GM23338 (cell line): Measurements from ENCODE around the gene APBA2. TPM values are rescaled to one million over a fixed set of nuclear protein-coding genes. Genes with fewer than 3 reads are reported as not detected.

Experiments used
- ATAC-seq: fragments of 200-7000 bp; cut with Tn5 transposase; 3 replicates; pipeline ENCODE4 v1.9.1; 2020
- DNase-seq: peaks from one replicate; pipeline ENCODE4 v3.0.0-alpha.2; 2015; ENCODE audit warnings: low spot score
- H2AFZ ChIP-seq: fragments of 200-600 bp; sonication (generic); 2 replicates; pipeline ENCODE4 v1.8.0; 2016; ENCODE audit warnings: antibody characterized with exemption, mild to moderate bottlenecking, moderate library complexity
- H3F3A ChIP-seq: fragments of 200-600 bp; sonication (generic); replicated peaks from 2 replicates; pipeline ENCODE4 v1.8.0; 2017; ENCODE audit warnings: antibody characterized with exemption, mixed run types, low read depth
- H3K27ac ChIP-seq: fragments of 200-600 bp; sonication (generic); 2 replicates; pipeline ENCODE4 v1.6.1; 2016; ENCODE audit warnings: low read depth
- H3K27me3 ChIP-seq: fragments of 200-600 bp; sonication (generic); 2 replicates; pipeline ENCODE4 v1.8.0; 2016; ENCODE audit warnings: mild to moderate bottlenecking, mixed run types, moderate library complexity; ENCODE audit not compliant: insufficient read depth
- H3K36me3 ChIP-seq: fragments of 200-600 bp; sonication (generic); 2 replicates; pipeline ENCODE4 v1.8.0; 2016; ENCODE audit warnings: mild to moderate bottlenecking; ENCODE audit not compliant: insufficient read depth
- H3K4me1 ChIP-seq: fragments of 200-600 bp; sonication (generic); 2 replicates; pipeline ENCODE4 v1.8.0; 2016; ENCODE audit warnings: mild to moderate bottlenecking, moderate library complexity; ENCODE audit not compliant: insufficient read depth
- H3K4me2 ChIP-seq: fragments of 200-600 bp; sonication (generic); 2 replicates; pipeline ENCODE4 v1.7.1; 2017; ENCODE audit warnings: mixed run types
- H3K4me3 ChIP-seq: fragments of 200-600 bp; sonication (generic); 2 replicates; pipeline ENCODE4 v1.6.1; 2016; ENCODE audit warnings: mixed run types
- H3K79me2 ChIP-seq: fragments of 200-600 bp; sonication (generic); replicated peaks from 2 replicates; pipeline ENCODE4 v1.8.0; 2017; ENCODE audit warnings: mild to moderate bottlenecking; ENCODE audit not compliant: insufficient read depth
- H3K9me2 ChIP-seq: fragments of 200-600 bp; sonication (generic); 2 replicates; pipeline ENCODE4 v1.8.0; 2017; ENCODE audit not compliant: insufficient read depth
- H4K20me1 ChIP-seq: fragments of 200-600 bp; sonication (generic); replicated peaks from 2 replicates; pipeline ENCODE4 v1.8.0; 2017; ENCODE audit warnings: mild to moderate bottlenecking; ENCODE audit not compliant: insufficient read depth
- H3K27ac Mint-ChIP-seq: 2 replicates; pipeline ENCODE4 v1.8.0; 2020; ENCODE audit warnings: inconsistent platforms, mild to moderate bottlenecking, moderate library complexity, mixed read lengths
- H3K27me3 Mint-ChIP-seq: 3 replicates; pipeline ENCODE4 v1.8.0; 2022; ENCODE audit warnings: low read depth, mild to moderate bottlenecking, moderate library complexity, mixed read lengths, inconsistent platforms; ENCODE audit not compliant: insufficient read depth, poor library complexity
- H3K36me3 Mint-ChIP-seq: 3 replicates; pipeline ENCODE4 v1.8.0; 2021; ENCODE audit warnings: low read depth, mild to moderate bottlenecking, inconsistent platforms, moderate library complexity, mixed read lengths
- H3K4me1 Mint-ChIP-seq: 3 replicates; pipeline ENCODE4 v1.8.0; 2020; ENCODE audit warnings: mild to moderate bottlenecking, inconsistent platforms, mixed read lengths
- H3K4me3 Mint-ChIP-seq: 3 replicates; pipeline ENCODE4 v1.8.0; 2021; ENCODE audit warnings: moderate library complexity, mild to moderate bottlenecking, inconsistent platforms, mixed read lengths
- H3K9me3 Mint-ChIP-seq: 3 replicates; pipeline ENCODE4 v1.8.0; 2020; ENCODE audit warnings: moderate library complexity, mild to moderate bottlenecking, inconsistent platforms, mixed read lengths
- CREB1 ChIP-seq: fragments of 250-450 bp; sonication (Bioruptor Pico); IDR thresholded peaks from 2 replicates; pipeline ENCODE4 v1.5.0; 2020; ENCODE audit warnings: low read depth, mild to moderate bottlenecking, moderate library complexity
- EZH2phosphoT487 ChIP-seq: fragments of 200-600 bp; sonication (generic); IDR thresholded peaks from one replicate; pipeline ENCODE4 v1.8.1; 2018; ENCODE audit warnings: antibody characterized with exemption; ENCODE audit not compliant: unreplicated experiment
- POLR2AphosphoS5 ChIP-seq: IDR thresholded peaks from 2 replicates; pipeline ENCODE4 v1.6.1; 2016; ENCODE audit warnings: antibody characterized with exemption, low read depth
- ZNF462 ChIP-seq: fragments of 250-450 bp; sonication (Bioruptor Pico); IDR thresholded peaks from 2 replicates; pipeline ENCODE4 v1.5.0; 2020; ENCODE audit warnings: mild to moderate bottlenecking, moderate library complexity
- polyA plus RNA-seq: library from polyadenylated mRNA; unstranded; fragments of >200 nt; fragmentation: Nextera tagmentation; extraction: Ambion mirVana; gene quantifications from 2 replicates; pipeline ENCODE4 v1.2.1, GENCODE V29; 2016
- total RNA-seq: library from RNA; depleted of rRNA; stranded (reverse); fragments of >200 nt; shearing (Covaris generic); gene quantifications from 2 replicates; pipeline ENCODE4 v1.2.3, GENCODE V29; 2014
- TF ChIP-seq, protein P1 (sequence below), 2 experiments: fragments of 200-600 bp in 1 of 2; sonication (generic) in 1 of 2; conservative IDR thresholded peaks; 2 replicates each; pipeline versions ENCODE4 v1.5.1 to v1.6.1; 2016 to 2017; ENCODE audit warnings: antibody characterized with exemption in 2 of 2, low read depth in 2 of 2, mild to moderate bottlenecking in 2 of 2, moderate library complexity in 1 of 2
- TF ChIP-seq, protein P2 (sequence below): IDR thresholded peaks from 2 replicates; pipeline ENCODE4 v1.6.1; 2016; ENCODE audit warnings: antibody characterized with exemption
- TF ChIP-seq, protein P3 (sequence below): IDR thresholded peaks from one replicate; pipeline ENCODE4 v1.6.1; 2018; ENCODE audit warnings: antibody characterized with exemption; ENCODE audit not compliant: unreplicated experiment

APBA2 gene
- total and polyA plus RNA-seq, 2 experiments from 2014 or later, result 5.9 to 24.7 TPM

- TF ChIP-seq, protein P1, sequence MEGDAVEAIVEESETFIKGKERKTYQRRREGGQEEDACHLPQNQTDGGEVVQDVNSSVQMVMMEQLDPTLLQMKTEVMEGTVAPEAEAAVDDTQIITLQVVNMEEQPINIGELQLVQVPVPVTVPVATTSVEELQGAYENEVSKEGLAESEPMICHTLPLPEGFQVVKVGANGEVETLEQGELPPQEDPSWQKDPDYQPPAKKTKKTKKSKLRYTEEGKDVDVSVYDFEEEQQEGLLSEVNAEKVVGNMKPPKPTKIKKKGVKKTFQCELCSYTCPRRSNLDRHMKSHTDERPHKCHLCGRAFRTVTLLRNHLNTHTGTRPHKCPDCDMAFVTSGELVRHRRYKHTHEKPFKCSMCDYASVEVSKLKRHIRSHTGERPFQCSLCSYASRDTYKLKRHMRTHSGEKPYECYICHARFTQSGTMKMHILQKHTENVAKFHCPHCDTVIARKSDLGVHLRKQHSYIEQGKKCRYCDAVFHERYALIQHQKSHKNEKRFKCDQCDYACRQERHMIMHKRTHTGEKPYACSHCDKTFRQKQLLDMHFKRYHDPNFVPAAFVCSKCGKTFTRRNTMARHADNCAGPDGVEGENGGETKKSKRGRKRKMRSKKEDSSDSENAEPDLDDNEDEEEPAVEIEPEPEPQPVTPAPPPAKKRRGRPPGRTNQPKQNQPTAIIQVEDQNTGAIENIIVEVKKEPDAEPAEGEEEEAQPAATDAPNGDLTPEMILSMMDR (conservative IDR thresholded peaks at IDR 0.05; ENCODE audit: low read depth in 2 of 2), result no peak
- TF ChIP-seq POLR2AphosphoS5, result no peak
- TF ChIP-seq, protein P2, sequence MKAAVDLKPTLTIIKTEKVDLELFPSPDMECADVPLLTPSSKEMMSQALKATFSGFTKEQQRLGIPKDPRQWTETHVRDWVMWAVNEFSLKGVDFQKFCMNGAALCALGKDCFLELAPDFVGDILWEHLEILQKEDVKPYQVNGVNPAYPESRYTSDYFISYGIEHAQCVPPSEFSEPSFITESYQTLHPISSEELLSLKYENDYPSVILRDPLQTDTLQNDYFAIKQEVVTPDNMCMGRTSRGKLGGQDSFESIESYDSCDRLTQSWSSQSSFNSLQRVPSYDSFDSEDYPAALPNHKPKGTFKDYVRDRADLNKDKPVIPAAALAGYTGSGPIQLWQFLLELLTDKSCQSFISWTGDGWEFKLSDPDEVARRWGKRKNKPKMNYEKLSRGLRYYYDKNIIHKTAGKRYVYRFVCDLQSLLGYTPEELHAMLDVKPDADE, result no peak
- TF ChIP-seq, protein P3, sequence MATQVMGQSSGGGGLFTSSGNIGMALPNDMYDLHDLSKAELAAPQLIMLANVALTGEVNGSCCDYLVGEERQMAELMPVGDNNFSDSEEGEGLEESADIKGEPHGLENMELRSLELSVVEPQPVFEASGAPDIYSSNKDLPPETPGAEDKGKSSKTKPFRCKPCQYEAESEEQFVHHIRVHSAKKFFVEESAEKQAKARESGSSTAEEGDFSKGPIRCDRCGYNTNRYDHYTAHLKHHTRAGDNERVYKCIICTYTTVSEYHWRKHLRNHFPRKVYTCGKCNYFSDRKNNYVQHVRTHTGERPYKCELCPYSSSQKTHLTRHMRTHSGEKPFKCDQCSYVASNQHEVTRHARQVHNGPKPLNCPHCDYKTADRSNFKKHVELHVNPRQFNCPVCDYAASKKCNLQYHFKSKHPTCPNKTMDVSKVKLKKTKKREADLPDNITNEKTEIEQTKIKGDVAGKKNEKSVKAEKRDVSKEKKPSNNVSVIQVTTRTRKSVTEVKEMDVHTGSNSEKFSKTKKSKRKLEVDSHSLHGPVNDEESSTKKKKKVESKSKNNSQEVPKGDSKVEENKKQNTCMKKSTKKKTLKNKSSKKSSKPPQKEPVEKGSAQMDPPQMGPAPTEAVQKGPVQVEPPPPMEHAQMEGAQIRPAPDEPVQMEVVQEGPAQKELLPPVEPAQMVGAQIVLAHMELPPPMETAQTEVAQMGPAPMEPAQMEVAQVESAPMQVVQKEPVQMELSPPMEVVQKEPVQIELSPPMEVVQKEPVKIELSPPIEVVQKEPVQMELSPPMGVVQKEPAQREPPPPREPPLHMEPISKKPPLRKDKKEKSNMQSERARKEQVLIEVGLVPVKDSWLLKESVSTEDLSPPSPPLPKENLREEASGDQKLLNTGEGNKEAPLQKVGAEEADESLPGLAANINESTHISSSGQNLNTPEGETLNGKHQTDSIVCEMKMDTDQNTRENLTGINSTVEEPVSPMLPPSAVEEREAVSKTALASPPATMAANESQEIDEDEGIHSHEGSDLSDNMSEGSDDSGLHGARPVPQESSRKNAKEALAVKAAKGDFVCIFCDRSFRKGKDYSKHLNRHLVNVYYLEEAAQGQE, result no peak
- no peak for TF ChIP-seq EZH2phosphoT487
- no peak for TF ChIP-seq CREB1 (CRISPR knock-in tag)
Measured at GRCh38 chr15:29131840-29132420, 246.2 kb downstream of the APBA2 start (continued).

- H3K4me3 Mint-ChIP-seq, result no peak overlapping the region
- no peak overlapping the region for H3K27ac Mint-ChIP-seq
- H3K27me3 Mint-ChIP-seq, result peaks cover 8% of the 10 kb centered on the region
- no peaks in the 10 kb centered on the region for H3F3A ChIP-seq
- no peaks in the 10 kb centered on the region for H3K36me3 ChIP-seq
- H4K20me1 ChIP-seq, result no peaks in the 10 kb centered on the region
- no peak overlapping the region for H3K4me3 ChIP-seq
- peaks cover 28% of the 10 kb centered on the region for H3K4me1 Mint-ChIP-seq
- no peak for ATAC-seq
- no peak overlapping the region for H3K4me2 ChIP-seq
- DNase-seq, result no peak
- H2AFZ ChIP-seq, result no peak overlapping the region
- no peaks in the 10 kb centered on the region for H3K4me1 ChIP-seq
- no peaks in the 10 kb centered on the region for H3K9me2 ChIP-seq
- no peaks in the 10 kb centered on the region for H3K79me2 ChIP-seq
- H3K27me3 ChIP-seq, result no peaks in the 10 kb centered on the region
- no peak overlapping the region for H3K27ac ChIP-seq
- no peaks in the 10 kb centered on the region; the same call in 2 of the 3 replicates for H3K36me3 Mint-ChIP-seq
- no peaks in the 10 kb centered on the region; the same call in 2 of the 3 replicates for H3K9me3 Mint-ChIP-seq
- TF ChIP-seq, protein P3, result no peak
- TF ChIP-seq ZNF462 (CRISPR knock-in tag), result no peak
Measured at GRCh38 chr15:29132735-29133181, 247.0 kb downstream of the APBA2 start.
